Measurements from ENCODE around the gene RNF168. TPM values are rescaled to one million over a fixed set of nuclear protein-coding genes. Genes with fewer than 3 reads are reported as not detected.
A peak's percentile ranks its signal among the peaks of the same experiment; 100 is the strongest.
"Not testable (repeated sequence)": the region's sequence is repeated elsewhere in the genome, so short reads cannot be mapped to it uniquely, and the experiment has no call there.

RNF168 gene
- total RNA-seq, 2 donors from 2014 or later = 37.3 to 48.4 TPM

DNA sequence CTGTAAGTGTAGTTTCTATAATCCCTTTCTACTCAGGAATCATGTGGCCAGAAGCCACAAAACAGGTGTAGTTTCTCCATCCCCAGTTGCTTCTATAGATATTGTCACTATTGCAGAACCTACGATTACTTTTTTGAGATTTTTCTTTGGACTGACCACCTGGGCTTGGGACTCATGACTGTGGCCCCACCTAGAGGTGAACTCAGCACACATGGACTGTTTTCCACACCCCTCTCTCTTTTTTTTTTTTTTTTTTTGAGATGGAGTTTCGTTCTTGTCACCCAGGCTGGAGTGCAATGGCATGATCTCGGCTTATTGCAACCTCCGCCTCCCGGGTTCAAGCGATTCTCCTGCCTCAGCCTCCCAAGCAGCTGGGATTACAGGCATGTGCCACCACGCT, 58.2 kb downstream of the RNF168 start:
- 84 to 92% methylated on average over 2 to 7 of the region's 7 CpGs for WGBS, 2 experiments (ENCODE audit: insufficient coverage in 1 of 2, insufficient read length in 1 of 2)
- TF ChIP-seq CTCF (conservative IDR thresholded peaks at IDR 0.05) = peak; percentile 62
- H3K27ac ChIP-seq (ENCODE audit: low read depth, low read length); H3K9ac ChIP-seq (ENCODE audit: extremely low read depth, low read length, poor library complexity, severe bottlenecking); H3K36me3 ChIP-seq (ENCODE audit: control insufficient read depth, insufficient read depth, low read length); H3K27ac Mint-ChIP-seq; H3K4me3 Mint-ChIP-seq; H3K4me3 ChIP-seq (ENCODE audit: low read length); H3K36me3 Mint-ChIP-seq (ENCODE audit: low read depth); H3K27me3 ChIP-seq (ENCODE audit: control insufficient read depth, insufficient read depth, low read length, poor library complexity, severe bottlenecking); H3K9me3 Mint-ChIP-seq; H3K9me3 ChIP-seq (ENCODE audit: control insufficient read depth, low read length); H3K4me1 ChIP-seq (ENCODE audit: control insufficient read depth, insufficient read depth, low read length); H3K4me1 Mint-ChIP-seq; H3K27me3 Mint-ChIP-seq (ENCODE audit: insufficient read depth): not testable (repeated sequence)
- peak; percentile 54 for DNase-seq

DNA sequence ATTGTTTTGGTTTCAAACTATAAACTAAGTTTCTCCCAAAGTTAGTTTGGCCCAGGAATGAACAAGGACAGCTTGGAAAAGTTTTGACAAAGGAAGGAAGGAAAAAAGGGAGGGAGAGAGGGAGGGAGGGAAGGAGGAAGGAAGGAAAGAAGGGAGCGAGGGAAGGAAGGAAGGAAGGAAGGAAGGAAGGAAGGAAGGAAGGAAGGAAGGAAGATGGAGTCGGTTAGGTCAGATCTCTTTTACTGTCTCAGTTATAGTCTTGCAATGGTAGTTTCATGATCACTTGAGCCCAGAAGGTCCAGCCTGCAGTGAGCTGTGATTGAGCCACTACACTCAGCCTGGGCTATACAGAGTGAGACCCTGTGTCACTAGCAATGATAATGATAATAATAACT, 59.1 kb downstream of the RNF168 start:
- Histone ChIP-seq H3K27me3 (ENCODE audit: control insufficient read depth, insufficient read depth, low read length, poor library complexity, severe bottlenecking) (no peaks in the 10 kb centered on the region), H3K9ac (ENCODE audit: extremely low read depth, low read length, poor library complexity, severe bottlenecking) (no peak overlapping the region), H3K4me3 (ENCODE audit: low read length) (no peak overlapping the region), H3K9me3 (ENCODE audit: control insufficient read depth, low read length) (no peaks in the 10 kb centered on the region), H3K4me1 (ENCODE audit: control insufficient read depth, insufficient read depth, low read length) (no peaks in the 10 kb centered on the region), H3K27ac (ENCODE audit: low read depth, low read length) (no peak overlapping the region), H3K36me3 (ENCODE audit: control insufficient read depth, insufficient read depth, low read length) (no peaks in the 10 kb centered on the region)
- H3K27me3 Mint-ChIP-seq (ENCODE audit: insufficient read depth) = no peaks in the 10 kb centered on the region
- H3K9me3 Mint-ChIP-seq = no peaks in the 10 kb centered on the region
- H3K27ac Mint-ChIP-seq = no peak overlapping the region
- no peak for DNase-seq
- H3K36me3 Mint-ChIP-seq (ENCODE audit: low read depth) = no peaks in the 10 kb centered on the region
- no peak overlapping the region for H3K4me3 Mint-ChIP-seq
- no peak for TF ChIP-seq CTCF (conservative IDR thresholded peaks at IDR 0.05)
- no peaks in the 10 kb centered on the region for H3K4me1 Mint-ChIP-seq
- 86 to 100% methylated on average over 1 to 2 of the region's 2 CpGs for WGBS, 2 experiments (ENCODE audit: insufficient coverage in 1 of 2, insufficient read length in 1 of 2)

DNA sequence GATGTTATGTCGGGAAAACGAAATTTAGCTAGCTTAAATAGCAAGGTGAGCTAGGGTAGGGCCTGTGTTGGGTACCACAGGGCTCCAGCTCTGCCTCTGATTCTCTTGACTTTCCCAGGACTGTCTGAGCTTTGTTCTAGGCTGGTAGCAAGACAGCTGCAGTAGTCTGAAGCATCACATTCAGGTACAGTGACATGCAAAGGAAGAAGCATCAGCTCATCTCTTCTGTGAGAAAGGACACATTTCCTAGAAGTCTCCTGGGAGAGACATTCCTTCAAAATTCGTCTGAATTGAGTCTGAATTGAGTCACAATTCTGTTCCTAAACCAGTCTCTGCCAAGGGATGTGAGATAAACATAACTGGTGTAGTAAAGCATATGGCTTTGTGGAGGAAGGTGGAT, 62.9 kb downstream of the RNF168 start:
- no peaks in the 10 kb centered on the region for H3K36me3 Mint-ChIP-seq (ENCODE audit: low read depth)
- no peak for TF ChIP-seq CTCF (conservative IDR thresholded peaks at IDR 0.05)
- H3K27me3 Mint-ChIP-seq (ENCODE audit: insufficient read depth) = no peaks in the 10 kb centered on the region
- 56 to 69% methylated on average over 1 to 3 of the region's 3 CpGs for WGBS, 2 experiments (ENCODE audit: insufficient coverage in 1 of 2, insufficient read length in 1 of 2)
- no peak overlapping the region for H3K27ac Mint-ChIP-seq
- Histone ChIP-seq H3K4me1 (ENCODE audit: control insufficient read depth, insufficient read depth, low read length) (no peaks in the 10 kb centered on the region), H3K27me3 (ENCODE audit: control insufficient read depth, insufficient read depth, low read length, poor library complexity, severe bottlenecking) (no peaks in the 10 kb centered on the region), H3K36me3 (ENCODE audit: control insufficient read depth, insufficient read depth, low read length) (no peaks in the 10 kb centered on the region), H3K9ac (ENCODE audit: extremely low read depth, low read length, poor library complexity, severe bottlenecking) (no peak overlapping the region), H3K27ac (ENCODE audit: low read depth, low read length) (no peak overlapping the region), H3K4me3 (ENCODE audit: low read length) (no peak overlapping the region), H3K9me3 (ENCODE audit: control insufficient read depth, low read length) (no peaks in the 10 kb centered on the region)
- no peak overlapping the region for H3K4me3 Mint-ChIP-seq
- no peaks in the 10 kb centered on the region for H3K4me1 Mint-ChIP-seq
- H3K9me3 Mint-ChIP-seq = no peaks in the 10 kb centered on the region
- no peak for DNase-seq
